HG02588 (cell line): ENCODE measurements around the gene MACROH2A2.

ENCODE experiments used
- ATAC-seq: cut with Tn5 transposase; IDR thresholded peaks from one replicate; pipeline ENCODE4 v1.9.1; 2021; ENCODE audit warnings: mild to moderate bottlenecking, moderate library complexity; ENCODE audit not compliant: unreplicated experiment

The MACROH2A2 gene

DNA sequence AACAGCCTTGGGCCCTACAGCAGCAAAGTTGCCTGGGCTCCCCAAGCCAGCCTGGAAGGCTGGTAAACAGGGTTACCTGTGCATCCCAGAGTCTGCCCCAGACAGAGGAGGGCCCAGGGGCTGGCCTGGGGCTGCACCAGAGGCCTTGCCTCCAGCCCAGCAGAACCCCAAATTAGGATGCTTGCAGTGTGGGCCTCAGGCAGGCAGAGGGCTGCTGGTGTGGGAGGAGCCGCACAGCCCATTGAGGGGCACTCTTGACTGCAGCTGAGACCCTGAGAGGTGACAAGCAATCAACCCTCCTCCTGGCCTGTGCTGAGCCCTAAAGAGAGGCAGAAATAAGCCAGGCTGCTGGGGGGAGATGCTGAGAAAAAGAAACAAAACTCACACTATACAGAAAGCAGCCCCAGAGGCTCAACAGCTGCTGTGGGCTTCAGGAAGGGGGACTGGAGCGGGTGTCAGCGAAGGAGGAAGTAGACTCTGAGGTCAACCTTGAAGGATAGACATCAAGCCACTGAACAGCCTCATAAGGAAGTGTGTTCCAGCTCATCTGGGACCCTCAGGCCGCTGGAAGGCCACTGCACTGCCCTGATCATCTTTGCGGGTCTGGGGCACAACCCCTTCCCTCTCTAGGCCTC is 73.4 kb downstream of the MACROH2A2 start:
- ATAC-seq, result no peak

DNA sequence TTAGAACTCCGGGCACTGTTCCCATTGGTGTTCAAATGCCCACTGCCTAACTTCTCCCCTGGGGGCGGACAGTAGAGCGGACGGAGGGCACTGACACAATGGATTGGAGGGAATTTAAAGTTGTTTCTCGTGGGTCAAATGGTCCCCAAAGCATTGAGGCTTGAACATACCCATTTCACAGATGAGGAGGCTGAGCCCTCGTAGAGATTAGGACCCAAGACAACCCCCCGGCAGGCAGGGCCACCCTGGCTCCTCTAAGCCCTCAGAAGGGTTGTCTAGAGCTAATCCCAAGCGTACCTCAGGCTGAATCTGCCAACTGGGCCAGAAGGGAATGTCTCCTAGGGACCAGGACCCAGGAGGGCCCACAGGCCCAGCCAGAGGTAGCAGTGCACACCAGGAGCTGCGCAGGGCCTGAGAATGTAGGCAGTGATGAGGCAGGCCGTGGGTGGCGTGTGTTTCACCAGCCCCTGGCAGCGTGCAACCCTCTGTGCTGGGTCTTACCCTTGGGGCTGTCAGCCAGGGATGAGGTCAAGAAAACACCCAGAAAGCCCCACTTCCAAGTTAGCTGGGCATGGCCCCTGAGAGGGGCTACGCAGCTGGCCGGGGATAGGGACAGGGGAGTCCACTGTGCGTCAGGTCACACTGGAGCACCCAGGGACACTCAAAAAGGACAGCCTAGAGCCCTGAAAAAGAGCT is 74.2 kb downstream of the MACROH2A2 start:
- ATAC-seq, result no peak

DNA sequence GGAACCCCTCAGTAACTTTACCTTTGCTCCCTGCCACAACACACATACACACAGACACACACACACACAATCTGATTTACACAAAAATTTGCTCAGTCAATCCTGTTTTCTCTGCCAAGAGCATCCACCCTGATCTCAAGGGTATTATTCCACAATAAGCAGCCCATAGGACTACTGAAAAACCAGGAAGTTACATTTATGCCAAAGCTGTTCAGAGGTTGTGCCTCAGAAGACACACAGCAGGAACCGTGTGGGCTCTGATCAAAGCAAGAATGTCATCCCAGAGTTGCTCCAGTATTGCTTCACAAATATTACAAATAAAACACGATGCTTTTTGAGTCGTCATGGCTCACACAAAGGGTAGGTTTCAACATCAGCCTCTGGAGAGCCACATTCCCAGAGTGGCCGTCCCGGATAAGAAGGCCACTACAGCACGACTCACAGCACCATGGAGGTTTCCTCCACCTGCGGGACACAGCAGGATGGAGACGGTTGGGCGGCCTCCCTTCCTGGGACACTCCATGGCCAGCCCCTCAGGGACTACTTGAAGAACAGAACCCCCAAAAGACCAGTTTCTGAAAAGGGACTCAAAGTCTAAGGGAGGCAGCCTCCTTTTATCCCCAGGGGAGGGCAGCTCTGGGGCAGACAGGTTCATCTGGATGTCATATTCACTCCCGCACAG is 78.4 kb downstream of the MACROH2A2 start:
- no peak for ATAC-seq

DNA sequence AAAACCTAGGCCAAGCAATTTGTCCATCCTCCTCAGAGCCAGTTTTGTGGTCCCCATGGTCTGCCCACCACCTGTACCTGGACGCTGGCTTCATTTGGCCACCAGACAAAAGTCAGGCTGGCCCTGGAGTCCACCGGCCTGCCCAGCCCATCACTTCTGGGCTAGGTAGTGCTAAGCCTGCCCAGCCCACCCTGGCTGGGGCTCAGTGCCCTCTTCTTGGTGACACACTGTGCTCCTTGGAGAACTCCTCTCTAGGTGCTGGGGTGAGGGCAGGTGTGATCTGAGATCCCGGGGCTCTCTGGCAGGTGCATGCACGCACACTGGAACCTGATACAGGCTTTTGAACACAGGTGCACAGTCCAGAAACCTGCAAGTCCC is 78.9 kb downstream of the MACROH2A2 start:
- ATAC-seq, result no peak

DNA sequence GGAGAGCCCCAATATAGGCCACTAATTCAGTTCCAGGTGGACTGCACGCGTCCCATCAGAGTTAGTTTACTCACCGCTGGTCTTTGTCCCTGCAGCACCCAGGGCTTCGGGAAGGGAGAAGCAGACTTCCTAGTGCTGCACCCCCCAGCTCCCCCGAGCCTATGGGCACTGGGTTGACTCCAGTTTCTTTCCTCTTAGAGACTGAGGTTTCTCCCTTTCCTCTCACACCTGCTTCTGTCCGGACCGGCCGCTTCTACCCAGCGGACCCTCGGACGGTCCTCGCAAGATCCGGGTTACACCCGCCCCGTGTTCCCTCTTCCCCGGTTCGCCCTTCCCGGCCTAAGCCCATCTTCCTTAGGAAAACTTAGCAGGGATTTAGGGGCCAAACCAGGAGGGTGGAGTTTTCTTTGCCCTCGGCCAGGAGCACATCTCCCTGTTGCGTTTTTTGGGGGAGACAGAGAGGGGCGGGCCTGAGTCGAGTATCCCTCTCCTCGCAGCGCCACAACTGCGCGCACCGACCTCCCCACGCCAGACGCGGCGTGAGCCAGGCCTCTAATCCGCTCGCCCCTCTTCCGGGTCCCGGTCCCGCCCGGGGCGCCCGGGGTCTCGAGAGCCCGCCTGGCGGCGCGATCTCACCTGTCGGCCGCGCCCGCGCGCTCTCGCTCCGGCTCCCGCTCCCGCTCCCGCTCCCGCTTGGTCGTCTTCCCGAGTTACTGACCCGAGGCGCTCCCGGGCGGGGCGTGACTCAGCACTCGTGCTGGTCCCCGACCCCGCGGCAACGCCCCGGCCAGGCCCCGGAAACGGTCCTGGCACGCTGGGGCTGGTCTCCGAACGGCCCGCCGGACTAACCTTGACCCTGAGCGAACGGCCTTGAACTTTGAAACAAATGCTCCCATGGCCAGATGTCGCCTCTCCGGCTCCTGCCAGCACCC is 79.7 kb downstream of the MACROH2A2 start, which contains the start of gene AIFM2:
Gene AIFM2 (minus strand): TSS at position 728 of the 932 bp plus-strand sequence. CDS start 8,741 bp downstream, outside the sequence.
- ATAC-seq, result peak; percentile 78

DNA sequence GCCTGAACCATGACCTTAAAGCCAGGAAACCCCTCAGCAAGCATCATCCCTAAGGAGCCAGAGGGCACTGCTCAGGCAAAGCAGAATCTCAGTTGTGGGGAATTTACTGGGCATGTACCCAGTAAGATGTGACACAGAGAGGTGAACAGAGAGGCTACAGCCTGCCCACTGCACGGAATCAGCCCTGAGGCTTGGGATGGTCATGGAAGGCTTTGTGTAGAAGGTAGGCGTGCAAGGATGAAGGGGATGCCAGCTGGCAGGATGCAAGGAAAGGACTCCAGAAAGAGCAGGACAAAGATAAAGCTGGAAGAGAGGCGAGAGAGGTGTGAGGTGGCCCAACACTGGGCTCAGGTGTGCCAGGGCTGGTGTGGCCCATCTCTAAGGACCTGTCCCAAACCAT is 82.4 kb downstream of the MACROH2A2 start:
- no peak for ATAC-seq

DNA sequence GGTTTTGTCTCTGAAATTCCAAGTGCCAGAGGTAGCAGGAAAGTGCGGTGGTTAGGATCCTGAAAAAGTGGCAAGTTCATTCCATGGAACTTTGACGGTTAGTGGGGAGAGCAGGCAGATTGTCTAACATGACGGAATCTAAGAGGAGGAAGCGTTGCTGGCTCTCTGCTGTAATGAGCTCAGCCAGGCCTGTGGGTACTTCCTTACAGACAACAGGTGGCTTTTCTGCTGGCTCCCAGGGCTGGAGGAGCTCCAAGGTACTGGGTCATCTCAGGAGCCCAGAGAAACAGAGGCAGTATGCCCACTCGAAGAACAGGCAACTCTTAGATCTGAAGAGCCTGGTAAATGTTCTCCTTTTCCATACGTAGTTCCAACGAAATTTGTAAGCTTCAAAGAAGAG is 83.0 kb downstream of the MACROH2A2 start:
- ATAC-seq, result no peak

DNA sequence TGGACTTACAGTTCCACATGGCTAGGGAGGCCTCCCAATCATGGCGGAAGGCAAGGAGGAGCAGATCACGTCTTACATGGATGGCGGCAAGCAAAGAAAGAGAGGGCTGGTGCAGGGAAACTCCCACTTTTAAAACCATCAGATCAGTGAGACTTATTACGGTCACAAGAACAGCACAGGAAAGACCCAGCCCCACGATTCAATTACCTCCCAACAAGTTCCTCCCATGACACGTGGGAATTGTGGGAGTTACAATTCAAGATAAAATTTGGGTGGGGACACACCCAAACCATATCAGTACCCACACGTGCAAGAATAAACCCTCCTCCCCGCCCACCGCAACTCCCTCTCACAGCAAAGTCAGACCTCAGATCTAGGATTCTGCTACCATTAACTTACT is 84.5 kb downstream of the MACROH2A2 start:
- ATAC-seq, result no peak

DNA sequence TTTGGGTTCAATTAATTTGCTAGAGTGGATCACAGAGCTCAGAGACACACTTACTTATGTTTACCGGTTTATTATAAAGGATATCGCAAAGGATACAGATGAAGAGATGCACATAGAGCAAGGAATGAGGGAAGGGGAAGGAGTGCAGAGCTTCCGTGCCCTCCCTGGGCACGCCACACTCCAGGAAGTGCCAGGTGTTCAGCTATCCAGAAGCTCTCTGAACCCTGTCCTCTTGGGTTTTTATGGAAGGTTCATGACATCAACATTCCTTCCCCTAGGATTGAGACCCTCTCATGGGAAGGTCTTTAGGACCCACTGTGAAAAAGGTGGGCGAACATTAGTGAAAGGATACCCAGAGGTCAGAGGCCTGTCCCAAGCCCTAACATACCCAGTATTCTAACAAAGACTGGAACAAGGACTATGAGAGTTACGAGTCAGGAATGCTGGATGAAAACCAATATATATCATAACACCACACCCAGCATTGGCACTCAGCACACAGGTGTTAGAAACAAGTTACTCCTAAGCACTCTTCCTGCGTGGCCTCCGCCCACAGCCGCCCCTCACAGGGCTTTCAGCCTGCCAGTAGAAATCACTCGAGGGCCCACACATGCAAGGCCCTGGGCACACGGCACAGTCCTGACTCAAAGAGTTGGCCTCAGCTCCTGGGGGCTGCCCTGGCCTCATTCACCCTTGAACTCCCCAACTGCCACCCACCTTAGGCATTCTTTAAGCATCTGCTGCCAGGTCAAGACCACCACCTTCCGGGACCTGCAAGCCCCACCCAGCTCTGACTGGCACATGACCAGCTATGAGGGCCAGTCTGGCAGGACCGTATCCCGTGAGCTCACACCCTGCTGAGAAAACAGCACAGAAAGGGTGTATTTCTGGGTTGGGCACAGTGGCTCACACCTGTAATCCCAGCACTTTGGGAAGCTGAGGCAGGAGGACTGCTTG is 85.6 kb downstream of the MACROH2A2 start:
- ATAC-seq, result no peak

DNA sequence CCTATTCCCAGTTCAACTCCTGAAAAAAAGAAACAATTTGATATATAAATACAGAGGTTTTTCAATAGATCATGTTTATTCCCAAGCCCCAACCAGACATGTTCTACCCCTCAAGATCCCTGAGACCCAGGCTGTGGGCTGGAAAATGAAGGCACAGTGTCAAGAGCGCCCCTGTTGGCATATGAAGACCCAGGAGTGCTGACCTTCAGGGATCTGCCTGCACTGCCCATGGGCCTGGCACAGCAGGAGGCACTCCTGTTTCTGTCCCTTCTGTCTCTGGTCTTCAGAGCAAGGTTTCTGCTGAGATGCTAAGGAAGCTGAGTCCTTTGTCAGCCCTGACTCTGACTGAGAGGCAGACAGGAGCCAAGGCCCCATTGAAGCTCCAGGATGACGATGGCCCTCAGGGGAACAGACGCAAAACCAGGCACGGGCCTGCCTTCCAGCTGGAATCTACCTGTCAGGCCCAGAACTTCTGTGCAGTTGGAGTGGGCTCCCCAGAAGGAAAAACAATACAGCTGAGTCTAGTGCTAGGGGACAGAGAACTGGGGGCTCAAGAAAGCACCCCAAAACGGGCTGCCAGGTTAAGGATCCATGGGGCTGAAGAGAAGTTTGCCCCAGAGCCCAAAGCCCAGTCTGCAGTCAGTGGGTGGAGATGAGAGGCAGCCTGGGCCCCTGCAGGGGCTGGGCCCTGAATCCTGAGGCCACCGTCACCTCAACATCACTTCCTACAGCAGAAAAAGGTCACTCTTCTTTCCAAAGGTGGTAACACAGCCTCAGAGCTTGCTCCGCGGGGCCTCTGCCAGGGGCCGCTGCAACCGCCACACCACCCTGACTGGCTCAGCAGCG is 86.7 kb downstream of the MACROH2A2 start:
- ATAC-seq, result no peak

DNA sequence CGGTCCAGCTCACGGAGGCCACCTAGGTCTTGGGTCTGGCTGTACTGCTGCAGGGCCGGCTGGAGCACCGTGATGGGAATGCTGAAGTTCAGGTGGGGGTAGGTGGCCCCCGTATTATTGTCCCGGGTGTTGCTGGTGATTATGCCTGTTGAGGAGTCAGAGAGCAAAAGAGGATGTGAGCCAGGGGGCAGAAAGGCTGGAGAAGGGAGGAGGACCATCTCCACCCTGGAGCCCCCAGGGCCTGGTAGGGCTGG is 87.3 kb downstream of the MACROH2A2 start:
- no peak for ATAC-seq

DNA sequence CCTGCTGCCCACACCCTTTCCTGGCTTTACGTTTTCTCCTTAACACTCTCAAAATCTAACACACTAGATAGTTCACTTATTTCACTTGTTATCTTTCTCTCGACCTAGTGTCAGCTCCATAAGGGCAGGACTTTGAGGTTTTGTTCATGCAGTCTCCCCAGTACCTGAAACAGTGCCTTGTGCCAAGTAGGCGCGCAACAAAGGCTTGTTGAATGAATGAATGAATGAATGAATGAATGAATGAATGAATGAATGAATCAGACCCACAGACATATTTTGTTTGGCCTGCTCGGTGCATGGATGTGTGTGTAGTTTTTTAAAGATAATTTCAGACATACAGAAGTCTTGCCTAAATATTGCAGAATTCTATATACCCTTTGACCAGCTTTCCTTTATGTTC is 87.7 kb downstream of the MACROH2A2 start:
- no peak for ATAC-seq

DNA sequence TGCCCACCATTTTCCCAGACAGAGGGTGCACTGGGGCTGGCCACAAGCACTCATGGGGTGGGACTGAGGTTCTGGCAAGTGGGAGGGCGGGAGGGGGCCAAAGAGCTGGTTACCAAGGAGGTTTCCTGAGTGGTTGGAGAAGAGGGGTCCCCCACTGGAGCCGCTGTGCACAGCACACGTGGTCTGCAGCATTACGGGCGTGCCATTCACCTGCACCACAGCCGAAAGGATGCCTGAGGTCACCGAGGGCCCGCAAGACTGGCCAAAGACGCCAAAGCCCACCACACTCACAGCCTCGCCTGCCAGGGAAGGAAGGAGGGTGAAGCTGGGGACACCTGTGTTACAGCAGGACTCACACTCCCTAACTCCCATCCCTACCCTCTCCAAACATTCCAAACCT is 89.9 kb downstream of the MACROH2A2 start:
- no peak for ATAC-seq

DNA sequence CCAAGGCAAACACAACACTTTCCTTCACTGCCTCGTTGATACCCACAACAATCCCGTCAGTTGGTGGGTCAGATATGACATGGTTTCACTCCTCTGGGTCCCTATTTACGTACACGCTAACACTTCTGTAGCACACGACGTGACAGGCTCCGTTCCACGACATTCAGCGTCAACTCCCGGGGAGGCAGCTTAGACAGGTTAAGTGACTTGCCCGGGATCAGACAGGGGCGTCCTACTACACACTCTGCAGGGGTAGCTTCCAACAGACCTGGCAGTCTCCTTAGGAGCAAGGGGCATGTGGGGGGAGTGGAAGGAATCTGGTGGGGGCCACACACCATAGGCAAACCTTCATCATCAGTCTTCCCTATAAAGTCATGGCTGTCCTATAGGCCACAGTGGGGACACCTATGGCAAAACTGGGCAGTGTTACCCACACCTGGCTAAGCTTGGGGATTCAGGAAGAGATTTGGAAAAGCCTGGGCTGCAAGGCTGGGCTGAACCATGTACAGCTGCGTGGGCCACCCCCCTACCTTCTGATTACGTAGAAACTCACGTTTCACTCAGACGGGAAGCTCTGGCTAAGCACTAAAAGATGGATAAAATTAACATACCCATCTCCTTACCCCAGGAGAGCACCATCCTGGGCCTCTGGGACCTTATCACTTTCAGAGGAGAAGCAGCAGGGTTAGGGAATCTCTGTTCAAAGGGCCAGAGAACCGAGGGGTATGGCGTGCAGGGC is 91.9 kb downstream of the MACROH2A2 start:
- no peak for ATAC-seq

DNA sequence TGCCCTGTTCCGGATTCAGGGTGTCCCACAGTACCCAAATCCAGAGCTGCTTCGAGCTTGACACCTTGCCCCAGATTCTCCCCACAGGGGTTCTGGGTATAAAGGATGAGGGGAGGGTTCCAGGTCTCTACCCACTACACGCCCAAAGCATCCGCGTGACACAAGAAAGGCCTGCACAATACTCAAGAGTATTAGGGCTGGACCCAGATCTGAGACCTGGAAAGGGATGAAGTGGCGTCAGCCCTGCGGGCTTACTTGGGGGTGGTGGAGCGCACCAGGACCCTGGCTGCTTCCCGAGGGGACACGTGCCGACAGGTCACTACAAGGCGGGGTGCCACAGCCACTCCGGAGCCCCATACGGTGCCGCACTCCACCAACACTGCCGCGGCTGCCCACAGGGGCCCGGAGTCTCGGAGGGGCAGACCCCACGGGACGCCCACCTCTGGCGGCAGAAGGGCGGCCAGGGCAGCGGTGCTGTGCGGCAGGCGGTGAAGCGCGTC is 92.6 kb downstream of the MACROH2A2 start:
- ATAC-seq, result peak; percentile 4

DNA sequence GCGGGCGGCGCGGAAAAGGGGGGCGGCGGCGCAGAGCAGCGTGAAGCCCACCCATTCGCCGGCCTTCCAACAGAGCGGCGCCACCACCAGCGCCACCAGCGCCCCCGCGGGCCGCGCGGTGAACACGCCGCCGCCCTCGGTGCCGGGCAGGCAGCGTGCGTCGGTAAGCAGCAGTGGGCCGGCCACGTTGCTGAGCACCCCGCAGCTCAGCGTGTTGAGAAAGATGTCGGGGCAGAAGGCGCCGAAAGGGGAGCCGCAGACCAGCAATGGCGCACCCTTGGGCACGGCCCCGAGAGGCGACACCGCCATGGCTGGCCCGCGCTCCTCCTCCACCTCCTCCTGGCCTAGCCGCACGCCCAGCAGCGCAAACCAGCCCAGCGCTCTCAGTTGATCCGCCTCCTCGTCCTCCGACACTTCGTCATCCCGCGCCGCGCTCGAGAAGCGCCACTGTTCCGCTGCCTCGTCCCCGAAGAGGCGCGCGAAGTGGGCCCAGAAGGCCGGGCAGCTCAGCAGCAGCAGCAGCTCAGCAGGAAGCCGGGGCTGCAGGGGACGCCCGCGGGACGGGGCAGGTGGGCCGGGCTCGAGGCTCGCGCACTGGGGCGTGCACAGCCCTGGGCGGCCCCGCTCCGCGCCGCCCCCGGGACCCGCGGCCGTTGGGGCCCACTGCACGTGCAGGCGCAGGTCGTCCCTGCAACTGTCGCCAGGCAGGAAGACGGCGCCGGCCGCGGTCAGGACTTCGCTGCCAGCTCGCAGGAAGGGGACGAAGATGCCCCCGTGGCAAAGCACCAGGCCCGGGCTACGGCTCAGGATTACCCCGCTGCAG is 93.2 kb downstream of the MACROH2A2 start:
- peak; percentile 46 for ATAC-seq

DNA sequence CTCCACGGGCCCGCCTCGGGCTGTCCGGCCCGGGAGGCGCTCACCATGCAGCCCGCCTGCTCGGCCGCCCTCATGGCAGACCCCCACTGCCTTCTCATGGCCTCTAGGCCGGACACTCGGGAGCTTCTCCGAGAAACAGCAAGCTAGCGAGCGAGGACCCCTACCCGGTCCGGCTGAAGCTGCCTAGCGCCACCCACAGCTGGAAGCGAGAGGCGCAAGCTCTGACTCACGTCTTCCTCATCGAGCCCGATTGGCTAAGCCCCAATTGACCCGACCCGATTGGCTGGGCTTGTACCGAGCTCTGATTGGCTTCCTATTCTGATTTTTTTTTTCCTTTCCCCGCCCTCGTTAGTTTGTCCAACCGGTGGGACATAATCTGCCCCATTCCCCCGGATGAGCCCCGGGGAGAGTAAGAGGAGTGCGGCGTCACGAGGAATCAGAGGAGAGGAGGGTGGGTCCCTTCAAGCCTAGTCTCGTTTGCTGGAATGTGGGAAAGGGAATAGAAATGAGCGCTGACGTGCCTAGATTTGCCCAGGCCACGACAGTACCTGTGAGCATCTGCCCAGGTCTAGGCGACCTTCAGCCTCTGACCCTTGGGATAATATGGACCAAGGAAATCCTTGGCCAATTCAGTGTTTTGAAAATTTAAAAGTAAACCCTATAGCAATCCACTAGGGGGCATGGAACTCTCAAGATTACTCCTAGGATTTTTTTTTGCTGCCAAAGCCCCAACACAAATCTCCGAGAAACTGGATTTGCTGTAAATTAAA is 94.0 kb downstream of the MACROH2A2 start, which contains the start of gene TYSND1:
Gene TYSND1 (minus strand): TSS at position 212 of the 770 bp plus-strand sequence. CDS start 114 bp downstream, at position 98.
- ATAC-seq, result peak; percentile 93
